MM.1S (cell line): ENCODE measurements around the gene ALDH8A1.

Experiments used
- CTCF ChIP-seq: fragments of 300-600 bp; sonication (generic); IDR thresholded peaks from 2 replicates; pipeline ENCODE4 v1.5.1; 2016; ENCODE audit warnings: antibody characterized with exemption, low read length, mixed read lengths
- EZH2phosphoT487 ChIP-seq: fragments of 300-600 bp; sonication (generic); IDR thresholded peaks from 2 replicates; pipeline ENCODE4 v1.6.1; 2018; ENCODE audit warnings: antibody characterized with exemption, low read length

- no peak for TF ChIP-seq CTCF
- no peak for TF ChIP-seq EZH2phosphoT487
Measured at GRCh38 chr6:134956676-134957075, 6.8 kb upstream of the ALDH8A1 start.
